ENCODE measurements around the gene GOLT1B. TPM values are rescaled to one million over a fixed set of nuclear protein-coding genes. Genes with fewer than 3 reads are reported as not detected.

The GOLT1B gene
- total and polyA plus RNA-seq, 9 of the 15 experiments (the other 6 are each of a cell fraction or from before 2014, with no cell fraction given): 9.4 to 66.1 (median 26.7) TPM

- TF ChIP-seq MITF (IDR thresholded peaks at IDR 0.05): no peak
- TF ChIP-seq ZNF740 (CRISPR knock-in tag; IDR thresholded peaks at IDR 0.05): no peak
- TF ChIP-seq ZNF740 (tag; IDR thresholded peaks at IDR 0.05): no peak
- TF ChIP-seq MXD1 (CRISPR knock-in tag; IDR thresholded peaks at IDR 0.05; ENCODE audit: borderline replicate concordance, poor library complexity, severe bottlenecking): no peak
- TF ChIP-seq TFAM (CRISPR knock-in tag; conservative IDR thresholded peaks at IDR 0.05): no peak
- TF ChIP-seq USF2 (CRISPR knock-in tag; IDR thresholded peaks at IDR 0.05): no peak
- no peak for TF ChIP-seq ZNF551 (CRISPR knock-in tag; IDR thresholded peaks at IDR 0.05)
- TF ChIP-seq EHMT2 (IDR thresholded peaks at IDR 0.05): no peak
- TF ChIP-seq GABPA (tag; conservative IDR thresholded peaks at IDR 0.05; ENCODE audit: low read depth): no peak
- no peak for TF ChIP-seq BRD4 (IDR thresholded peaks at IDR 0.05)
- no peak for TF ChIP-seq TEAD1 (CRISPR knock-in tag; IDR thresholded peaks at IDR 0.05)
- no peak for TF ChIP-seq SOX6 (IDR thresholded peaks at IDR 0.05)
- no peak for TF ChIP-seq ZZZ3 (IDR thresholded peaks at IDR 0.05)
- TF ChIP-seq NCOA6 (IDR thresholded peaks at IDR 0.05): no peak
- TF ChIP-seq TEAD2 (tag; IDR thresholded peaks at IDR 0.05): no peak
- no peak for TF ChIP-seq CBX1 (IDR thresholded peaks at IDR 0.05; ENCODE audit: low read depth)
- TF ChIP-seq C11orf30 (IDR thresholded peaks at IDR 0.05; ENCODE audit: low read depth): no peak
Observed at GRCh38 chr12:21500786-21501257, 767 bp upstream of the GOLT1B start (continued).

All from K562 (cell line).